Gastroesophageal sphincter (tissue), 2 donors: ENCODE measurements around the gene RAB8A.

ENCODE experiments used
- EP300 ChIP-seq: sonication (generic); formaldehyde crosslinking; IDR thresholded peaks from one replicate; pipeline ENCODE4 v1.6.1; 2017; ENCODE audit warnings: antibody characterized with exemption, mild to moderate bottlenecking
- POLR2AphosphoS5 ChIP-seq: sonication (generic); formaldehyde crosslinking; IDR thresholded peaks from one replicate; pipeline ENCODE4 v1.6.1; 2017; ENCODE audit warnings: antibody characterized with exemption

- TF ChIP-seq POLR2AphosphoS5 (no peak), EP300 (no peak)
Measured at GRCh38 chr19:16069813-16070365, 41.8 kb upstream of the RAB8A start.
